Left ventricle myocardium inferior (tissue), 1 donor: ENCODE data around the gene LAMB3. TPM values are rescaled to one million over a fixed set of nuclear protein-coding genes. Genes with fewer than 3 reads are reported as not detected.

Experiments
- DNase-seq: peaks from one replicate; pipeline ENCODE4 v3.0.0-alpha.2; 2020
- H3K27ac ChIP-seq: fragments of 200-600 bp; replicated peaks from 2 replicates; pipeline ENCODE4 v1.8.0; 2021
- H3K27me3 ChIP-seq: fragments of 200-600 bp; 2 replicates; pipeline ENCODE4 v1.8.0; 2021; ENCODE audit warnings: low read depth
- H3K36me3 ChIP-seq: fragments of 200-600 bp; 2 replicates; pipeline ENCODE4 v1.8.0; 2021
- H3K4me1 ChIP-seq: fragments of 200-600 bp; 2 replicates; pipeline ENCODE4 v1.8.0; 2021
- H3K4me3 ChIP-seq: fragments of 200-600 bp; 2 replicates; pipeline ENCODE4 v1.8.0; 2021; ENCODE audit warnings: mild to moderate bottlenecking, moderate library complexity
- H3K9me3 ChIP-seq: fragments of 200-600 bp; replicated peaks from 2 replicates; pipeline ENCODE4 v1.8.0; 2021
- intact Hi-C: fragments of 100-400 bp; cut with micrococcal nuclease; formaldehyde crosslinking; loops from one replicate; pipeline ENCODE4 v1.11.0; 2022
- total RNA-seq: library from RNA; stranded (reverse); fragmentation: NEBNext Ultra II Directional; extraction: Animal tissue kit (Norgen Biotek cat#: 25700); gene quantifications from one replicate; pipeline ENCODE4 v1.2.1, GENCODE V29; 2021
- TF ChIP-seq, protein P1 (sequence below): fragments of 200-600 bp; IDR thresholded peaks from 2 replicates; pipeline ENCODE4 v1.8.0; 2021; ENCODE audit warnings: antibody characterized with exemption, mild to moderate bottlenecking, borderline replicate concordance
- donor health status: DM: no; HTN: yes; CAD: no; lungs with severe emphysema.

LAMB3 gene
- total RNA-seq, 1 donor from 2014 or later = 6.5 TPM

DNA sequence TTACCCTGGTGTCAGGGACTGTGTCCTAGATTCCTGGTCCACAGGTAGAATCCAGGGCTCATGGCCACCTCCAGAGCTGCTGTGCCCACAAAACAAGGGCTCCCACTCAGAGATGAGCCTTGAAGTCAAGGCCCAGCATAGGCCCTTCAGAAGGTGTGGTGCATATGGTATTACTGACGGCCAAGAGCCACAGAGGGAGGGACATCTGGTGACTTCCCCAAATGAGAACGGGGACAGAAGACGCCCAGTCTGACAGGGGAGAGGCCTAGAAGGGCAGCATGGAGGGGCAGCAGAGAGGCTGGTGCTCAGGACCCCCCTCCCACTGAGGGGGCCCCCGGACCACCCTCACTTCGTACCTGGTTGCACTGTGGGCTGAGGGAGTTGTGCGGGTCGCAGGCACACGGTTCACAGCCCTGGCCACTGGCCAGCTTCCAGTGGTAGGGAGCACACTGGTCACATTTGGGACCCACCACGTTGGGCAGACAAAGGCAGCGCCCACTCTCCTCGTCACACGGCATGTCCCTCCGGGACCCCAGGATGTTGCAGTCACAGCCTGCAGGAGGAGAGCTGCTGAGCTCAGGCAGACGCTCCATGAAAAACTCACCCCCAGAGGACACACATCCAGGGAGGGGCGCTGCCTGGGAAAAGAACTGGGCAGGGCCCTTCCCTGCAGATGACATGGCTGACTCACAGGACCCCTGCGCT lies 25.0 kb downstream of the LAMB3 start:
- intact Hi-C loops = loop anchor here (5.0 kb wide), 1 partner anchor 40 kb away; no protein-coding TSS in a partner anchor
- H3K27ac ChIP-seq = peak overlapping the region; percentile 76
- no peaks in the 10 kb centered on the region for H3K27me3 ChIP-seq
- H3K9me3 ChIP-seq = no peaks in the 10 kb centered on the region
- TF ChIP-seq, protein P1, sequence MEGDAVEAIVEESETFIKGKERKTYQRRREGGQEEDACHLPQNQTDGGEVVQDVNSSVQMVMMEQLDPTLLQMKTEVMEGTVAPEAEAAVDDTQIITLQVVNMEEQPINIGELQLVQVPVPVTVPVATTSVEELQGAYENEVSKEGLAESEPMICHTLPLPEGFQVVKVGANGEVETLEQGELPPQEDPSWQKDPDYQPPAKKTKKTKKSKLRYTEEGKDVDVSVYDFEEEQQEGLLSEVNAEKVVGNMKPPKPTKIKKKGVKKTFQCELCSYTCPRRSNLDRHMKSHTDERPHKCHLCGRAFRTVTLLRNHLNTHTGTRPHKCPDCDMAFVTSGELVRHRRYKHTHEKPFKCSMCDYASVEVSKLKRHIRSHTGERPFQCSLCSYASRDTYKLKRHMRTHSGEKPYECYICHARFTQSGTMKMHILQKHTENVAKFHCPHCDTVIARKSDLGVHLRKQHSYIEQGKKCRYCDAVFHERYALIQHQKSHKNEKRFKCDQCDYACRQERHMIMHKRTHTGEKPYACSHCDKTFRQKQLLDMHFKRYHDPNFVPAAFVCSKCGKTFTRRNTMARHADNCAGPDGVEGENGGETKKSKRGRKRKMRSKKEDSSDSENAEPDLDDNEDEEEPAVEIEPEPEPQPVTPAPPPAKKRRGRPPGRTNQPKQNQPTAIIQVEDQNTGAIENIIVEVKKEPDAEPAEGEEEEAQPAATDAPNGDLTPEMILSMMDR = no peak
- no peak for DNase-seq
- peaks cover 65% of the 10 kb centered on the region for H3K4me1 ChIP-seq
- H3K4me3 ChIP-seq = peak overlapping the region; percentile 30
- no peaks in the 10 kb centered on the region for H3K36me3 ChIP-seq

DNA sequence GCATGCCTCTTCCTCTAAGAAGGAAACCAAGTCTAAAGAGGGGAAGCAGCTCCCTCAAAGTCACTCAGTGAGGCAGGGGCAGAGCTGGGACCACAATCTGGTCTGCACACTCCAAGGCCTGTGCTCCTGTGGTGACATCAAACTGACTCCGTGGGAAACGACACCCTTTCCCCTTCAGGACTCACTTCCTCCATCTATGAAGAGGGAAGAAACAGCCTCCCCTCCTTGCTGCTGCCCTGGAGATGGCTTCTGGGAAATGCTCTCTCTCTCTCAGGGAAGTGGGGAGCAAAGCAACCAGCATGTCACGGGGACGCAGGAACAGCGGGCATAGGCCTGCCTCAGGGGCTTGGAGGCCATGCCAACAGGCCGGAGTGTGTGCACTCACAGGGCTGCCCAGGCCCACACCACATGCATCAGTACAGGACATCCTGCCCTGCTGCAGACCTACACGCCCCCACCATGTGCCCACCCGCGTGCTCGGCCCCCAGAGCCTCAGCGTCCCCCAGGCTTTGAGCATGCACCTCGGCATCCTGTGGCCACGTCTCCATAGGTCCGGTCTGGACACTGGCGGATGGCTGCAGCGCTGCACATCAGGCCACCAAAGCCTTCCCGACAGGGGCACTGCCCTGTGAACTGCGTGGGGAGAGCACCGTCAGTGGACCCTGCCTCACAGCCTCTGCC lies 25.7 kb downstream of the LAMB3 start:
- intact Hi-C loops = loop anchor here (5.0 kb wide), 1 partner anchor 39 kb away; no protein-coding TSS in a partner anchor
- Histone ChIP-seq H3K4me1 (peaks cover 65% of the 10 kb centered on the region), H3K36me3 (no peaks in the 10 kb centered on the region), H3K9me3 (no peaks in the 10 kb centered on the region), H3K27ac (peak overlapping the region; percentile 76), H3K27me3 (no peaks in the 10 kb centered on the region), H3K4me3 (no peak overlapping the region)
- TF ChIP-seq, protein P1 = no peak
- no peak for DNase-seq

DNA sequence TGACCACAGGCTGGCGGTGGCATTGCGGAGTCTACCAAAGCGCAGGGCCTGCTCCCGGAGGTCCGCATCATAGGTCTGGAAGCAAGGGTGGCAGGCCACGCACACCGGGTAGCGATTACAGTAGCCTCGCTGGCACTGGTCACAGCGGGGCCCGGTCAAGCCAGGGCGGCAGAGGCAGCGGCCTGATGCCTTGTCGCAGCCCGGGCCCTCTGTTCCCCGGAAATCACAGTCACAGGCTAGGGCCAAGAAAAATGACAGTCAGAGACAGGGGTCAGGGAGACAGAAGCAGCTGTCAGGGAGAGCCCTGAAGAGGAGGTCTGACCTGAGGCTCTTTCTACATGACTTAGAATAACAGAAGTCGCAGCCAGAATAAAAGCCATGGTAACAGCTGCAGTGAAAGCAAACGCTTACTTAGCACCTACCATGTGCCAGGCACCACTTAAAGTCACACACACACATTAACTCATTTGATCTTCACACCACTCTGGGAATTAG lies 26.4 kb downstream of the LAMB3 start:
- Histone ChIP-seq H3K36me3 (no peaks in the 10 kb centered on the region), H3K27ac (peak overlapping the region; percentile 76), H3K27me3 (no peaks in the 10 kb centered on the region), H3K4me3 (no peak overlapping the region), H3K9me3 (no peaks in the 10 kb centered on the region), H3K4me1 (peaks cover 65% of the 10 kb centered on the region)
- intact Hi-C loops = loop anchor here (5.0 kb wide), 1 partner anchor 39 kb away; no protein-coding TSS in a partner anchor
- TF ChIP-seq, protein P1 = no peak
- no peak for DNase-seq

DNA sequence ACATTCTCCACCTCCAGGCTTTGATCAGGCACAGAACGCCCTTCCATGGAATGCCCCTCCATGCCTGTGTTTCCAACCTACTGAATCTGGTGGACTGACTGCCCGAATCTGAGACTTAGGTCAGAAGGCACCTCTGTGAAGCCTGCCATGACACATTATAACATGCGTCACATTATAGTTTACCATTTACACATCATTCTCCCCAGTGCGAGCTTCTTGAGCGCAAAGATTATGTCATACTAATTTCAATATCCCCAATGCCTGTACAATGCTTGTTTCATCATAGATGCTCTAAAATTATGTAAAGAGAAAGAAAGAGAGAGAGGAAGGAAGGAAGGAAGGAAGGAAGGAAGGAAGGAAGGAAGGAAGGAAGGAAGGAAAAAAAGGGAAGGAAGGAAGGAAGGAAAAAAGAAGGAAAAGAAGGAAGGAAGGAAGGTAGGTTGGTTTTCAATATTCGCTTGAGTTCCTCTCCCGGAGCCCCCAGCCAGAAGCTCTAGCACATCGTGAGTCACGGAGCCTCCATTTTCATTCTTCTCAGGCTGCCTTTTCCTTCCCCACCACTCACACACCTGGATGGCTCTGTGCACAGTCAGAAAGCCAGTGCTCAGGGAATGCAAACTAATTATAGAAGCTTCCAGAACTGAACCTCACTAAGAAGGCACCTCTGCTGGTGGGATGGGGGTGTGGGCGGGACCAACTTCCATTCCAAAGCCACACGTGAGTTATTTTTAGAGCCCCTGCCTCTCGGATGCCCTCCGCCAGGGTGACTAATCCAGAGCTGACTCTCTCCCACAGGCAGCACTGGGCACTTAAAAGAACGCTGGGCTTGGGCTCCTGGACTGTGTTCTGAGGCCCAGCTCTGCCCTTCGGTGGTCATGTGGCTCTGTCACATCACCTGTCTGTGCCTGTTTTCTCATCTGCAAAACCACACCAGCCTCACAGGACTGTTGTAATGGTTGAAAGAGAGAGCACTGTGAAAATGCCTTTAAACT lies 27.4 kb downstream of the LAMB3 start:
- TF ChIP-seq, protein P1 = peak; percentile 21
- H3K36me3 ChIP-seq = no peaks in the 10 kb centered on the region
- intact Hi-C loops = loop anchor here (5.0 kb wide), 1 partner anchor 38 kb away; no protein-coding TSS in a partner anchor
- H3K27me3 ChIP-seq = no peaks in the 10 kb centered on the region
- no peaks in the 10 kb centered on the region for H3K9me3 ChIP-seq
- H3K4me1 ChIP-seq = peaks cover 65% of the 10 kb centered on the region
- no peak overlapping the region for H3K4me3 ChIP-seq
- DNase-seq = peak; percentile 41
- H3K27ac ChIP-seq = peak overlapping the region; percentile 76
